Upper lobe of left lung (tissue), 4 donors: ENCODE measurements around the gene A3GALT2.

Experiments
- CTCF ChIP-seq, 6 experiments: fragments of 450-650 bp in 4 of 6; fragments of 200-600 bp in 2 of 6; sonication (generic) in 2 of 6; IDR thresholded peaks; one replicate each; pipeline ENCODE4 v1.5.1; 2016 to 2019; ENCODE audit warnings: antibody characterized with exemption in 6 of 6
- POLR2AphosphoS5 ChIP-seq, 2 donors: sonication (generic); formaldehyde crosslinking; IDR thresholded peaks; one replicate each; pipeline ENCODE4 v1.5.1; 2017; ENCODE audit warnings: antibody characterized with exemption in 2 of 2

- no peak for TF ChIP-seq CTCF (IDR thresholded peaks at IDR 0.05)
- TF ChIP-seq POLR2AphosphoS5 (IDR thresholded peaks at IDR 0.05) = no peak
Measured at GRCh38 chr1:33258788-33259274, 62.1 kb downstream of the A3GALT2 start.
